ENCODE results near the gene TWIST1.

Gene TWIST1

DNA sequence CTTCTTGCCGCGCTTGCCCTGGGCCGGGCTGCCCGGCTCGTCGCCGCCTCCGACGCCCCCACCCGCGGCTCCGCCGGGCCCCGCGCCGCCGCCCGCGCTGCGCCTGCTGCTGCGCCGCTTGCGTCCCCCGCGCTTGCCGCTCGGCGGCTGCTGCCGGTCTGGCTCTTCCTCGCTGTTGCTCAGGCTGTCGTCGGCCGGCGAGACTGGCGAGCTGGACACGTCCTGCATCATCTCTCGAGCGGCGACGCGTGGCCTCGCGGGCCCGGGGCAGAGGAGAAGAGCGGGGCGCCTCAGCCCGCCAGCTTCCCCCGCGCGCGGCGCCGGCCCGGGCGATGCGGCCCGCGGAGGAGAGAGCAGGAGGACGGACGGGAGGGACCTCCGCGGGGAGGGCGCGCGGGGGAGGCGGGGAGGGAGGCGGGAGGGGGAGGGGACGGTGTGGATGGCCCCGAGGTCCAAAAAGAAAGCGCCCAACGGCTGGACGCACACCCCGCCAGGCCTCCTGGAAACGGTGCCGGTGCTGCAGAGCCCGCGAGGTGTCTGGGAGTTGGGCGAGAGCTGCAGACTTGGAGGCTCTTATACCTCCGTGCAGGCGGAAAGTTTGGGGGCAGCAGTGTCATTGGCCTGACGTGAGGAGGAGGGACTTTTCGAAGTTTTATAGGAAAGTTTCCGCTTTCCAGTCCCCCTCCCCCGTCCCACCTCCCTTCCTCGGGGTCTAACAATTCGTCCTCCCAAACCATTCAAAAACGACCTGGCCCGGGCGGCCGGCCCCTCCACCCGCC lies at the start of gene TWIST1:
Gene TWIST1, minus strand, starts transcription at position 546 of the 779 bp plus-strand sequence. Its CDS starts 315 bp downstream, at position 231.
- DNase-seq (ENCODE audit: low spot score) = no peak

DNA sequence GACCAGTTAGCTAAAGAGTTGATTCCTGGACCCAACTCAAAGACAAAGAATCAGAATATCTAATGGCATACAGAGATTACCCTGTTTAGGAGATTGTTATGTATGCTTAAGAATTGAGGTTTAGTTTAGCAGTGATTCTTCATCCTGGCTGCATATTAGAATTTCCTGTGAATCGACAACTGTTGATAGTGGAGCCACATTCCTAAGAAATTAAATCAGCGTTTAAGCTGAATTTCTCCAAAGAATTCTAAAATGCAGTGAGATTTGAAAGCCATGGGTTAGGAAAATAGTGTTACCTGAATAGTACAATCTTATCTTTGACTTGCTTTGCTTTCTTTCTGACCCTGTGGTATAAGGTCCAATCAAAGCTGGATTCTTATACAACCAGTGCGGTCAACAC lies 44.2 kb upstream of the TWIST1 start:
- no peak for DNase-seq (ENCODE audit: low spot score)

DNA sequence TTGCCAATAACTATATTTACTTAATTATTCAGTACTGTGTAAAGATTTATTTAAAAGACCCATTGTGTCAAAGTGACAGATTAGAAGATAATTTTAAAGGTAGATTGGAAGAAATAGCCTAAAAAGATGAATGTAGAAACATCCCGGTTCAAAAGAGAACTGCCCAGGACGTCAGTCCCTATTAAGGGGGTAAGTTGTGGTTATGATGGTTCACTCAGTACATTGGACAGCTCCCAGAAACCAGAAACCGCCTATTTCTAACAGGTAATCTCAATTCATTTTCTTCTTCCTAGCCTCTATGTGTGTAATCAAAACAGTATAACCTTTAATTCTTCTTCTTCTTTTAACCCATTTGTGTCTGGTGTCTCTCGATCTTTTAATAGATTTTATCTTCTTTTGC lies 29.3 kb upstream of the TWIST1 start:
- DNase-seq (ENCODE audit: low spot score) = no peak

DNA sequence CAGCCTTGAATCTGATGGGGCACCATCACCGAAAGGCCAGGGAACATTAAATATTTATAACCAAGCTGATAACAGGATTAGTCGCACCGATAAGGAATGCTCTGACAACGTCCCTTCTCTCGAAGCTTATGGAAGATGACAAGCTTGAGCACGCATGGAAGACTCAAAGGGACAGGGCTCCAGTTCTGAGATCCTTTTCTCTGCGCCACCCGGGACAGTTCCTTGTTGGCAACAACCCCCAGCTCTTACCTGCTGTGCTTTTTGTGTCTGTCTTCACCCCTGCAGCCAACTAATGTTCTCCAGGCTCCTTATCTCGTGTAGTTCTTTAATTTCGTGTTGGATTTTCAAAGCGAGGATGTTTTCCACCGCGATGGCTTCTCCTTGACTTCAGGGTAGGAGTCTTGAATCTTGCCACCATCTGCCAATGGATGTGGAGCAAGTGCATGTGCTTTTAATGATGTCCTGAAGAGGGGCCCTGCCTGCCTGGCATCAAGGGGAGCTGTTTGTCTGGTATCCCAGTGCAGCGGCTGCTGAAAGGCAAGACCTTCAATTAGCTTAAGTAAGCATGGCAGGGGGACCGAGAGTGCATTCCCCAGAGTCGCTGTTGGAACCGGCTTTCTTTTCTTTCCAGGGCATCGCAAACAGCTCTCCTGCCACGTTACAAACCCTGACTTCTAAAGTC lies 28.1 kb upstream of the TWIST1 start:
- DNase-seq (ENCODE audit: low spot score) = no peak

DNA sequence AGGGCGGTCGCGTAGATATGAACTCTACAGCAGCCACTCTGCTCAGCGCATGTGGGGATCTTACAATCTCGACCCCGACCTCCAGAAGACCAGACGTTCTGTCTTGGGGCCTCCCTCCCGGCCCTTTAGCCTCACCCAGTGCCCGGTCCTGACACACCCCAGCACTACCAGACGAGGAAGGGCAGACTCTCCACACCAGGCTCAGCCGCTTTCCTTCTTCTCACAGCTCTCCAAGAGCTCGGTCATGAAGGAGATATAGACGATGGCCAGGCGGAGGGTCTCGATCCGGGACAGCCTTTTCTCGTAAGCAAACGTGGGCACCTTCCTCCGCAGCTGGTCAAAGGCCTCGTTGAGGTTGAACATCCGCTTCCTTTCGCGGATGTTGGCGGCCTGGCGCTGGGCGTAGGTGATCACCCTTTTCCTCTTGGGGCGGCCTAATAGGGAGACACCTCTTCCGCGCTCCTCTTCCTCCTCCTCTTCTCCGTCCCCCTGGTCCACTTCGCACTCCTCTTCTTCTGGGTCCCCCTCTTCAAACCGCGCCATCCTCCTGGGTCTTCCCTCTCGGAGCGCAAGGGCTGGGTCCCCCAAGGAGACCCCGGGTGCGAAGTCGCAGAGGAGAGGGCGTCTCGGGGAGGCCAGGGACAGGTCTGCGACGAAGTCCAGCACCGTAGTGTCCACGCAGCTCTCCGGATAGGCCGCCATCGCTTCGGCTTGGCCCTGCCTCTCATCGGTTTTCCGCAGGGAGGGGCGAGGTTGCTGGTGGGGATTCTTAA lies 27.4 kb upstream of the TWIST1 start, which contains the start of gene FERD3L:
Gene FERD3L, minus strand, starts transcription at position 761 of the 773 bp plus-strand sequence. Its CDS starts 59 bp downstream, at position 702.
- DNase-seq (ENCODE audit: low spot score) = no peak

DNA sequence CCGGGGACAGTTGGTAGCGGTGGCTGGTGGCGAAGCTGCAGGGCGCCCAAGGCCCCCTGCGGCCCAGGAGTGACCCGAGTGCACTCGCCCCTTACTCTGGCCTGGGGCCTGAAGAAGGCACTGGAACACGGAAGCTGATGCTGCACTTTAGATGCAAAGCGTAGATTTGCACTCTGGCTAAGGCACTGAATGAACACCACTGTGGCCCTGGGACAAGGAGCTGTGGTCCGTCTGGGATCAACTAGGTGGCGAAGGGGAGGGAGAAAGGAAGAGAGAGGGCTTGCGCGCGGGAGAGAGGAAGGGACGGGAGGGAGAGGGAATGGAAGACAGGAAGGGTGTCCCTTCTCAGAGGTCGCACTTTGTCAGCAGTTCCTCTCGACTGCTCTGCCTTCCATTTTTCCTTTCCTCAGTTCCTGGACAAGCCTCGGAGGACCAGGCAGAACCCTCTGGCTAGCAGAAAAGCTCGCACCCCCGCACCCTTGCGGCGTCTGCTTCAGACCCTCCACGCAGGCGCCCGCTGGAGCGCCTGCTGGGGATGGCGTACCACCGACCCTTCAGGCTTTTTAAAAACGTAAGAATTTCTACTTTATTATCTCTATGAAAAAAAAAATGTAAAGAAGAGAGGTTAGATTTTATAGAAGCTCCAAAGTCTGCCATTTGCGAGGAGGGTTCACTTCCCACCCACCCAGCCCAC lies 26.6 kb upstream of the TWIST1 start:
- DNase-seq (ENCODE audit: low spot score) = no peak

DNA sequence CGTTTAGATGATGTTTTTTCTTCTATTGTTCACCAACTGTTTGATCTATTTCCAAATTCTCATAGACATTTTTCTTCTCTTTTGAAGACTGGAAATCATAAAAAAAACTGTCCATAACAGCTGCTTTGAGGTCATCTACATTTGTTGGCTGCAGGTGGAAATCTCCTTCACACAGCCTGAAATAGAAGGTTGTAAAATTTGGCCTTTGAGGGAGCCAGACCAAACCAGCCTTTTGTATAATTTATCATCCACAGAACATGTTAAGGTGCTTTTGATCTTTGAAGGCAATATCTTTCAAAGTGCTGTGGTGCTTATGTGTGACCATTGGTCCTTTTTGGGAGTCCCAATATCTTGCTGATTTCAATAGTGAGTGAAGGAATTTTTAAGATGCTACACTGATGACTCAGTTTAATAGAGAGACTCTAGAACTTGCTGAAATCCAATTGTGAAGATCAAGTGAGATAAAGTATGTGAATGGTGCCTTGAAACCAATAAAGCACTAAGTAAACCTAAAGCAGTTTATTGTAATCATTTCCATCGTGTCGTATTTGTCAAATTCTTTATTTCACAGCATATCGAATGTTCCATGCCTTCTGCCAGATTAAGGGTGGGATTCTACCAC lies 22.4 kb upstream of the TWIST1 start:
- DNase-seq (ENCODE audit: low spot score) = no peak

DNA sequence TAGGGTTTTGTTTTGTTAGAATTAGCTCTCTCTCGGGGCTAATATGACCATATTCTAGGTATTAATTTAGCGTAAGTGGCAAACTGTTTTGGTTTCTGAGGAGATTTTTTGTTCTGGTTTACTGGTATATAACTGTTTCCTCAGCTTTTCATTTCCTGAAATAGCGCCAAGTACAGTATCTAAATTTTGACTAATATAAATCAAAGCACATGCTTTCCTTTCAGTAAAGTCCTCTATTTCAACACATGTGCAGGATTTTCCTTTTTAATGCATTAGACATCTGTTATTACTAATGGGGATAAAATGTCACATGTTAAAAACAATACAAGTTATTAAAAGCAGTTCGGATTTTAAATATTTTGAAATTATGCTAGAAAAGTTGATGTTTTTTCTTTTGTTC lies 16.4 kb upstream of the TWIST1 start:
- DNase-seq (ENCODE audit: low spot score) = no peak

DNA sequence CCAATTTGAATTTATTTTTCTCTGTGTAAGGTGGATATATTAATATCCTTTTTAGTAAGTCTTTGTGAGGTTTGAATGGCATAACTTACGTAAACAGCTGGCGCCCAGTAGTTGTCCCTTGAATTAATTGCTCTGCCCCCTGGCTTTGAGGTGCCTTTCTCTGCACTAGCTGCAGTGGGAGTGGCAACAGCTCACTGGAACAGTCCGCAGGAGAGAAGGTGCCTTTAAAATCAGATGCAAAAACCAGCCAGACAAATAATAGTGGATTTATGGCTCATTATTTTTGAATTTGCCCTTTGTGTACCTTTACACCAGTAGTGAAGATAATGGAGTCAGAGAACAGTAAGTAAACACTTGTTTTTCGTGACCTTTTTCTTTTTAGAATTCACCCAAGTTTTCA lies 16.0 kb upstream of the TWIST1 start:
- DNase-seq (ENCODE audit: low spot score) = no peak

DNA sequence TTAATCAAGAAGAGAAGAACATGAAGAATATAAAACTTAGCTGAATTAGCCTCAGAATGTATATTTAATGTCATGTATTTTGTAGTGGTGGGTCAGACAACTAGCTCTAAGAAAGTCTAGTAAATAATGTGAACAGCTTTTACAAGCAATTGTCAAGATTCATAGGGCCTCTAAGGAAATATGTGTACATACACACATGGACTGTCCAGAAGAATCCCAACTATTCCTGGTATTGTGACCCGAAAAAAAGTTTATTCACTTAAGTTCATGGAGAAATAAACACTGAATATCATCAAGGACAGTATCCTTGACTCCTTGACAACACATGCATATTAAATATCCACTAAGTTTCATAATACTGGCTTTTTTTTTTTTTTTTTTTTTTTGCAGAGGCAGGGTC lies 11.4 kb upstream of the TWIST1 start:
- no peak for DNase-seq (ENCODE audit: low spot score)

DNA sequence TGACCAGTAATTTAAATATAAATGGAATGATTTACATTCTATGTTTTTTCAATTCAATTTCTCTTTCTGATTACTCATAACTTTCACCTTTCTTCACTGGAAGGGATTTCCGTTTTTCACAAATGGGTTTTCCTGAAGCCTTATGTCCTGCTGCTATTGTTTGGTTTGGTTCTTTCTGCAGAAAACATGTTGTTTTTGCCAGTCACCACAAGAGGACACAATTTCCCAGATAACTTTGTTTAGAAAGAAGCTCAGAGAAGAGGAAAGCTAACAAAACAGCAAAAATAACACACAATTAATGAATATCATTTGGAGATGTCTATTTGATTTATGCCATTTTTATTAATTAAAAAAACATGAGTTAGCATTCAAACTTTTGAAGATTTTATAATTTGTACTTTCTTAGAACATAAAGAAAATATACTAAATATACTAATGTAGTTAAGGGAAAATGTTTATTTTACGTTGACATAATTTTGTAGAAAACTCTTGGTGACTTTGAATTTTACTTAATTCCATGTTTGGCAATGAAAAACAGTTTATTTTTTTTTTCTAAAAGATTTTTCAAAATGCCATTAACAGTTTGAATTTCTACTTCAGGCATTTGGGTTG lies 4.6 kb upstream of the TWIST1 start:
- DNase-seq (ENCODE audit: low spot score) = peak; percentile 65

DNA sequence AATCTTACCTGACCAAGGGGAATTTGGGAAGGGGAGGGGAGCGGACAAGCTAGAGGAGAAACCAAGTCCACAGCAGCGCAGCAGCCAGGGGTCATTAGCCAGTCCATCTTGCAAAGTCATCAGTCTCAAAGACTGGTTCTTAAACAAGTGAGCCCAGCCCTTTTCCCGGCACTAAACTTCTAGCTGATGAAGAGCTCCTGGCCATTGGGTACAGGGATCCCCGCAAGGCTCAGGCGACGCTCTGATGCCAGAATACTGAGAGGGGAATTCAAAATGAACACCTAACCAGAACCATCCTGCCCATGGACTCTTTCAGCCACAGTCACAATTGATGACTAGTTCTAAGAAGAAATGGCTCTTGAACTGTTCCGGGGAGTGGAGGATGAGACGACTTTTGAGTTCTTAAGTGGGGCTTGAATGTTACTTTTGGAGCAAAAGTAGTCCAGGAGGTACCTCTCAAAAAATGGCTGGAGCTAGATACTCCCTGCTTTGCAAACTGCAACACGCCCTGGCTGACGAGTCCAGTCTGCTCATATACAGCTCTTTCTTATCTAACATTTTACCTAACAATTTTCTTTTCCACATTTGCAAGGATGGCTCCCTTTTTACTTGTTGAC lies 2.5 kb upstream of the TWIST1 start:
- DNase-seq (ENCODE audit: low spot score) = no peak

DNA sequence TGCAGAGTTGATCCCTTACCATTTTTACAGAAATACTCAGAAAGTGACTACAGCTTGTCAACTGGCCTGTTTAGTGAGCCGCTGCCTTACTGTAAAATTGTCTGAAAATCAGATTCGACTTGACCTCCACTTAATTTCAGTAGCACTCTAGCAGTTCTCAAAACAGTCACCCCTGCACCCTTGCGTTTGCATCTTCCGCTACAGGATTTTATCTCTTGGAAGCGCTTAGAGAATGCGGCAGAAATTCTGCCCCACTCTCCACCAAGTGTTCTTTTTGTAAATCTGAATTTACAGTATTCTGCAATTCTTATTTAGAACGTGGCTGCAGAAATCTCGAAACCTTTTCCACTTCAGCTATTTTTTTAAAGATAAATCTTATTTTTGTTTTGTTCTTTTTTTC lies 1.9 kb upstream of the TWIST1 start:
- no peak for DNase-seq (ENCODE audit: low spot score)

DNA sequence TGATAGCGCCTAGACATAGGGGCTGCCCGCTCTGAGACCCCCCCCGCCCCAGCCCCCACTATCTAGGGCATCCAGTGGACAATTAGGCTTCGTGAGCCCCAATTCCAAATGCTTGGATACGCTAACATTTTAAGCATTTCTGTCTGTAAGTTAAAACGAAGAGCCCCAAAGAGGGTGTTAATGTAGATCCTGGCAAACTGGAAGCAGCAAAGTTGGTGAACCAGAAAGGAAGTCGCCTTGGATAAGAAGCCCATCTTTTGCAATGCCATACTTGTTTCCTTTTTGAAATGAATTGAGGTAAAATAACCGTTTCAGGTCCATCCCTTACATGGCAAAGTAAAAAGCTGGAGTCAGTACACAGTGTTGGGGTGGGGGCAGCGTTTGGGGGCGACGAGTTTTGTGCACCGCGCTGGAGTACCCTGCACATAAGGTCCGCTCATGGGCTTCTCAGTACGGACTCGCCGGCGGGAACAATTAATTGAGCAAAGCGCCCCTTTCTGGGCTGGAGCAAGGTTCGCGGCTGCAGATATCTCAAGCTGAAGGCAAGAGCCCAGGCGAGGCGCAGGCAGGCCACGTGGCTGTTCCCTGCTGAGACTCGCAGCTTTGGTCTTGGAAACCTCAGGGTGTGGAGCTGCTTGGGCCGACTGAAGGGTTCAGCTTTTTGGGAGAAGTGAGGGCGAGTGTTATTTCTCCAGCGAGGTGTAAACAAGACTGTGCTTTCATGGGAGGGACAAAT lies 1.4 kb upstream of the TWIST1 start:
- no peak for DNase-seq (ENCODE audit: low spot score)

DNA sequence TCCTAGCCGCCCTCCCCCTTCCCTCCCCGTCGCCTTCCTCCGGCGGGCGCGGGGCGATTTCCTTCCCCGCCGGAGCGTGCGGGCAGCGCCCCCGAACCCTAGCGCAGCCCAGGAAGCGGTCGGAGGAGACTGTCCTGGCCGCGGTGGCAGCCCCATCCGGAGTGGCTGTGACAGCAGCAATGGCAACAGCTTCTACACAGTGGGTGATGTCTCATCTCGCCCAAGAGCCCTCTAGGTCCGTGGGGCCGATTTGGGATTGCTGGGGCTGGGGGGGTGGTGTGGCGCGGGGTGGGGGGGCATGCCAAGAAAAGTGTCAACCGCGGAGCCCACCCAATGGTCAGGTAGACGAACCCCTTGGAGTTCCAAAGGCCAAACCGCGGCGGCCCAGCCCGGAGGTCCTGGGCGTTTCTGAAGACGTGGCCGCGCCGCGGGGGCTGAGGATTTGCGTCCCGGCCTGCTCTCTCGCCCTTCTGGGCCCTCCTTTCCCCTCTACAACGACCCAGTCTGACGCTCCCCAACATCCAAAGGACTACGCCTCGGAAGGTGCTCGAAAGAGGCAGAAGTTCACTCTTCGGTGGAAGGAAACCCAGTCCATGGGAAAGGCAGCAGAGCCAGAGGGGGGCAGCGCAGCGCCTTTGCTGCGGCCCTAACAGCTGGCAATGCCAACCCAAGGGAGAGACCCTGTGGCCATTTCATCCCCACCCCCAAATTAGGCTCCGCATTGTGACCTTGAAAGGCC lies 603 bp upstream of the TWIST1 start:
- DNase-seq (ENCODE audit: low spot score) = no peak

DNA sequence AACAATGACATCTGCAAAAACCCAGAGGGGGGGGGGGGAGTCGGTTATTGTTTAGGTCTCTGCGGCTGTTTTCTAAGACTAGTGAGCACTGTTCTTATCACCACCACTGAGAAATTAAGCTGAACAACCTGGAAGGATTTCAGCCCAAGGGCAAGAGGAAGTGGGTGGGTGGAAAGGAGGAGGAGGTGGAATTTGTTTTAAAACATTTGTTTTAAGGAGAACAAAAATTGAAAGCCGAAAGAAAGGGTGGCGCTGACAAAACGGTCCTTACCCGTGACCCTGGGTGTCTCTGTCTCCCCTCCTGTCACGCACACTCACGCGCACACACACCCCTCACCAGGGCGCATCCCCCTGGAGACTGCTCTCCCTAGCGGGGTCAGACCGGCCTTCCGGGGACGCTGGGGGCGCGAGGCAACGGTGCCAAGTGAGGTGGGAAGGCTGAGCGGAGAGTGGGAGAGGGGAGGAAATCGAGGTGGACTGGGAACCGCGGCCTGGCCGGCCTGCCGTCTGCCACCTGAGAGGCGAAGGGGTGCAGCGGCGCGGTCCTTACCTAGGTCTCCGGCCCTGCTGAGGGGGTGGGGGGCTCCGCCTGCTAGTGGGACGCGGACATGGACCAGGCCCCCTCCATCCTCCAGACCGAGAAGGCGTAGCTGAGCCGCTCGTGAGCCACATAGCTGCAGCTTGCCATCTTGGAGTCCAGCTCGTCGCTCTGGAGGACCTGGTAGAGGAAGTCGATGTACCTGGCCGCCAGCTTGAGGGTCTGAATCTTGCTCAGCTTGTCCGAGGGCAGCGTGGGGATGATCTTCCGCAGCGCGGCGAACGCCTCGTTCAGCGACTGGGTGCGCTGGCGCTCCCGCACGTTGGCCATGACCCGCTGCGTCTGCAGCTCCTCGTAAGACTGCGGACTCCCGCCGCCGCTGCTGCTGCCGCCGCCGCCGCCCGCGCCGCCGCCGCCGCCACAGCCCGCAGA lies 1.0 kb downstream of the TWIST1 start:
- DNase-seq (ENCODE audit: low spot score) = no peak

DNA sequence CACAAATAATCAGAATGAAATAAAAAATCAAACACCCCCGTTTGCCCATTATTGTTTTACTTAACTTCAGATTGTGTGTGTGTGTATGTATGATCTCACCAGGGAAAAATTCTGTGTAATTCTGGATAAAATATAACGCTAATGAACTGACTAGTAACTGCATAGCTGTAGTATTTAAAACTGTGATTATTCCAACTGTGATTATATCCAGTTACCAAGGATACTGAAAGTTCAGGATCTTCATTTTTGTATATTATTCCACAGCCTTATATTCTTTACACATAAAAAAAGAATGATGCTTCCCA lies 2.9 kb downstream of the TWIST1 start:
- DNase-seq (ENCODE audit: low spot score) = no peak

DNA sequence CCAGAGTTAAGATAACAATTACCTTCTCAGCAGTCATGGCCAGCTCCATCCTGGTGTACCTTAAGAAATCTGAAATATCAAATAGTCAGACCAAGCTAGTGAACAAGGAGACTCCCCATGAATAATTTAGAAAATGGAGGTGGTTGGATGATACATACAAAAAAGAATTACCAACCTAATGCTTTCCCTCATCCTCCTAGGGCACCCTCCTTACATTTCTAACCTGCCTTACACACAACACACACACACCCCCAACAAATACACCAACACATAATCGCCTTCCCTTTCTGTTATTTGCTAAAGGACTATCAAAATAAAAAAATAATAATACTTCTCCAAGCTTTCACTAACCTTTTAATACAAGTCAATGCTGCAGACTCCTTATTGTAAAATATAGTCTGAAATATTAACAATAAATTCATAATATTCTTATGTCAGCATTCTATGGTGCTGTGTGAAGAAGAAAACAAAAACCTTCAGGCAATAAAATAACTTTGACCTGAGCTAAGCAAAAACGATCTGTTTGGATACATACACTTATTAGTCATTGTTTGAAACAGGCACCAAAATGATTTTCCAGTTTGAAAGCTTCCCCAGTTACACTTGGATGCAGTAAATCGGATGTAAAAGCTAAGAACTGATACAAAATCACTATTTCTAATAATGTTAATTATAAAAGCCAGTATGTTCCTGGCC lies 3.4 kb downstream of the TWIST1 start:
- no peak for DNase-seq (ENCODE audit: low spot score)

Measured in RKO (cell line).